Limb (tissue), 2 donors: Measurements from ENCODE around the gene GANC.
"Not testable (repeated sequence)": the region's sequence is repeated elsewhere in the genome, so short reads cannot be mapped to it uniquely, and the experiment has no call there.

Source experiments
- DNase-seq, 2 donors: peaks; one replicate each; pipeline ENCODE4 v3.0.0-alpha.2; 2016; ENCODE audit errors: extremely low spot score in 2 of 2

The GANC gene

GRCh38 chr15:42272939-42273899 lies at the start of gene GANC, which contains the start of gene TMEM87A:
TSS of gene GANC (plus strand) at chr15:42273201. CDS start at chr15:42274482, 1,281 bp downstream.
TSS of gene TMEM87A (minus strand) at chr15:42273433. CDS start at chr15:42273398, 35 bp downstream.
- peak; percentile 96 to 99 for DNase-seq

- no peak for DNase-seq
These were observed 46.4 kb upstream of the GANC start for GRCh38 chr15:42226648-42227047.

GRCh38 chr15:42228036-42228435 lies 45.0 kb upstream of the GANC start:
- no peak for DNase-seq

- DNase-seq, result not testable (repeated sequence)
These were observed 44.0 kb upstream of the GANC start for GRCh38 chr15:42228981-42229380.

GRCh38 chr15:42231088-42231487 lies 41.9 kb upstream of the GANC start:
- no peak for DNase-seq

GRCh38 chr15:42232606-42233005 lies 40.4 kb upstream of the GANC start:
- DNase-seq, result no peak

- no peak for DNase-seq
These were observed 39.9 kb upstream of the GANC start for GRCh38 chr15:42233107-42233506.

GRCh38 chr15:42239528-42240182 lies 33.3 kb upstream of the GANC start:
- DNase-seq, result no peak

- DNase-seq, result no peak
These were observed 32.2 kb upstream of the GANC start for GRCh38 chr15:42240823-42241222.

- DNase-seq, result no peak
These were observed 19.7 kb upstream of the GANC start for GRCh38 chr15:42253300-42253699.

GRCh38 chr15:42264795-42265194 lies 8.2 kb upstream of the GANC start:
- no peak for DNase-seq

- no peak for DNase-seq
These were observed 5.7 kb upstream of the GANC start for GRCh38 chr15:42267286-42267685.

- no peak for DNase-seq
These were observed 2.5 kb upstream of the GANC start for GRCh38 chr15:42270551-42270950.

- DNase-seq, result no peak
These were observed 2.0 kb upstream of the GANC start for GRCh38 chr15:42270996-42271395.

- peak; percentile 34 to 69 for DNase-seq
These were observed 1.1 kb downstream of the GANC start for GRCh38 chr15:42273900-42274701.

GRCh38 chr15:42274702-42274989 lies 1.6 kb downstream of the GANC start:
- DNase-seq, result peak in 1 of 2 donors; percentile 28

- DNase-seq, result no peak
These were observed 2.9 kb downstream of the GANC start for GRCh38 chr15:42275780-42276391.

- no peak for DNase-seq
These were observed 3.8 kb downstream of the GANC start for GRCh38 chr15:42276762-42277161.

- no peak for DNase-seq
These were observed 6.3 kb downstream of the GANC start for GRCh38 chr15:42279234-42279723.

GRCh38 chr15:42282344-42282743 lies 9.3 kb downstream of the GANC start:
- DNase-seq, result no peak

- no peak for DNase-seq
These were observed 9.9 kb downstream of the GANC start for GRCh38 chr15:42282926-42283325.
